ENCODE data around the gene RPL22.

GRCh38 chr1:6212193-6212959 is 13.0 kb upstream of the RPL22 start:
- no peak for TF ChIP-seq RORB (CRISPR knock-in tag; IDR thresholded peaks at IDR 0.05)
- no peak for TF ChIP-seq MAX (CRISPR knock-in tag; IDR thresholded peaks at IDR 0.05)
- no peak for TF ChIP-seq GABPB1 (CRISPR knock-in tag; IDR thresholded peaks at IDR 0.05)
- no peak for TF ChIP-seq USF2 (CRISPR knock-in tag; IDR thresholded peaks at IDR 0.05)
- no peak for TF ChIP-seq ETV6 (CRISPR knock-in tag; IDR thresholded peaks at IDR 0.05)
- TF ChIP-seq CTCF (IDR thresholded peaks at IDR 0.05): no peak
- no peak for TF ChIP-seq AFF4 (CRISPR knock-in tag; IDR thresholded peaks at IDR 0.05; ENCODE audit: borderline replicate concordance)
- TF ChIP-seq SP1 (CRISPR knock-in tag; conservative IDR thresholded peaks at IDR 0.05): no peak
- TF ChIP-seq ATF3 (CRISPR knock-in tag; conservative IDR thresholded peaks at IDR 0.05): no peak
- no peak for TF ChIP-seq ZMAT4 (CRISPR knock-in tag; IDR thresholded peaks at IDR 0.05)
